MM.1S (cell line): ENCODE results near the gene SPRR2A.

Experiments used
- EZH2phosphoT487 ChIP-seq: fragments of 300-600 bp; sonication (generic); IDR thresholded peaks from 2 replicates; pipeline ENCODE4 v1.6.1; 2018; ENCODE audit warnings: antibody characterized with exemption, low read length
- TF ChIP-seq, protein P1 (sequence below): fragments of 300-600 bp; sonication (generic); IDR thresholded peaks from 2 replicates; pipeline ENCODE4 v1.5.1; 2016; ENCODE audit warnings: antibody characterized with exemption, low read length, mixed read lengths

DNA sequence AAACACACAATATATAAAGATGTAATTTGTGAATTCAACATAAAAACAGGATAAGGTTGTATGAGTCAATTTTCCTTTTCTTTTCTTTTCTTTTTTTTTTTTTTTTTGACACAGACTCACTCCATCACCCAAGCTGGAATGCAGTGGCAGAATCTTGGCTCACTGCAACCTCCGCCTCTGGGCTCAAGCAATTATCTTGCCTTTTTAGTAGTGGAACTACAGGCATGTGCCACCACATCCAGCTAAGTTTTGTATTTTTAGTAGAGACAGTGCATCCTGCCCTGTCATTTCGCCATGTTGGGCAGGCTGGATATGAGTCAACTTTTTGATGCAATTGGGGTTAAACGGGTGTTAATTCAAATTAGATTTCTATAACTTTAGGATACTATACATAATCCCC, 24.4 kb upstream of the SPRR2A start:
- TF ChIP-seq, protein P1, sequence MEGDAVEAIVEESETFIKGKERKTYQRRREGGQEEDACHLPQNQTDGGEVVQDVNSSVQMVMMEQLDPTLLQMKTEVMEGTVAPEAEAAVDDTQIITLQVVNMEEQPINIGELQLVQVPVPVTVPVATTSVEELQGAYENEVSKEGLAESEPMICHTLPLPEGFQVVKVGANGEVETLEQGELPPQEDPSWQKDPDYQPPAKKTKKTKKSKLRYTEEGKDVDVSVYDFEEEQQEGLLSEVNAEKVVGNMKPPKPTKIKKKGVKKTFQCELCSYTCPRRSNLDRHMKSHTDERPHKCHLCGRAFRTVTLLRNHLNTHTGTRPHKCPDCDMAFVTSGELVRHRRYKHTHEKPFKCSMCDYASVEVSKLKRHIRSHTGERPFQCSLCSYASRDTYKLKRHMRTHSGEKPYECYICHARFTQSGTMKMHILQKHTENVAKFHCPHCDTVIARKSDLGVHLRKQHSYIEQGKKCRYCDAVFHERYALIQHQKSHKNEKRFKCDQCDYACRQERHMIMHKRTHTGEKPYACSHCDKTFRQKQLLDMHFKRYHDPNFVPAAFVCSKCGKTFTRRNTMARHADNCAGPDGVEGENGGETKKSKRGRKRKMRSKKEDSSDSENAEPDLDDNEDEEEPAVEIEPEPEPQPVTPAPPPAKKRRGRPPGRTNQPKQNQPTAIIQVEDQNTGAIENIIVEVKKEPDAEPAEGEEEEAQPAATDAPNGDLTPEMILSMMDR = no peak
- TF ChIP-seq EZH2phosphoT487 = no peak
